ENCODE data around the gene RRP36.

The RRP36 gene

GRCh38 chr6:42974919-42975505 lies 46.4 kb upstream of the RRP36 start:
- Histone ChIP-seq H3K27ac (replicated peaks; ENCODE audit: low read length) (no peak overlapping the region), H3K79me1 (ENCODE audit: low read depth, low read length) (peaks cover 4% of the 10 kb centered on the region), H3K27me3 (ENCODE audit: control insufficient read depth in 3 of 3, insufficient read depth in 3 of 3, low read depth in 1 of 3, low read length in 3 of 3) (no peaks in the 10 kb centered on the region), H3K9ac (ENCODE audit: low read depth, low read length, poor library complexity) (no peak overlapping the region), H3K9me3 (replicated peaks in 1 of 2; ENCODE audit: control insufficient read depth in 2 of 2, insufficient read depth in 1 of 2, low read depth in 1 of 2, low read length in 2 of 2) (peaks cover 0 to 1% of the 10 kb centered on the region in 2 donors), H3K14ac (ENCODE audit: low read length) (no peak overlapping the region), H4K91ac (ENCODE audit: low read depth, low read length, poor library complexity) (no peak overlapping the region), H2AK5ac (ENCODE audit: low read depth, low read length) (no peak overlapping the region), H3K4ac (ENCODE audit: low read length) (no peak overlapping the region), H3K36me3 (replicated peaks in 1 of 2; ENCODE audit: control insufficient read depth in 2 of 2, insufficient read depth in 2 of 2, low read length in 2 of 2) (peaks cover 0 to 10% of the 10 kb centered on the region in 2 donors), H2BK5ac (ENCODE audit: low read length) (no peak overlapping the region), H3K4me2 (ENCODE audit: insufficient read depth, low read length, poor library complexity, severe bottlenecking) (no peak overlapping the region), H2BK120ac (ENCODE audit: low read depth, low read length) (no peak overlapping the region), H2BK15ac (ENCODE audit: low read length) (no peak overlapping the region), H3K4me3 (ENCODE audit: low read length in 2 of 2) (no peak overlapping the region), H2BK12ac (ENCODE audit: low read length) (no peak overlapping the region), H2AFZ (ENCODE audit: low read length) (no peak overlapping the region), H3K4me1 (ENCODE audit: control insufficient read depth in 2 of 2, insufficient read depth in 1 of 2, low read depth in 1 of 2, low read length in 2 of 2) (peaks cover 5 to 6% of the 10 kb centered on the region in 2 donors), H4K8ac (ENCODE audit: low read depth, low read length) (no peak overlapping the region), H3K18ac (ENCODE audit: low read length) (no peak overlapping the region), H3K23ac (ENCODE audit: low read depth, low read length, poor library complexity) (no peak overlapping the region)
- no CpG with 5 or more reads among the region's 5 CpGs for WGBS, 2 donors (ENCODE audit: extremely low coverage in 2 of 2, insufficient read length in 2 of 2, insufficient replicate concordance in 1 of 2)
- no peak for DNase-seq (ENCODE audit: low spot score)

- H4K91ac ChIP-seq (ENCODE audit: low read depth, low read length, poor library complexity), result no peak overlapping the region
- peaks cover 0 to 7% of the 10 kb centered on the region in 2 donors for H3K36me3 ChIP-seq (replicated peaks in 1 of 2; ENCODE audit: control insufficient read depth in 2 of 2, insufficient read depth in 2 of 2, low read length in 2 of 2)
- no peak overlapping the region for H3K27ac ChIP-seq (replicated peaks; ENCODE audit: low read length)
- no peak overlapping the region for H4K8ac ChIP-seq (ENCODE audit: low read depth, low read length)
- H3K14ac ChIP-seq (ENCODE audit: low read length), result peak overlapping the region; percentile 14
- peaks cover 5 to 6% of the 10 kb centered on the region in 2 donors for H3K4me1 ChIP-seq (ENCODE audit: control insufficient read depth in 2 of 2, insufficient read depth in 1 of 2, low read depth in 1 of 2, low read length in 2 of 2)
- no peaks in the 10 kb centered on the region for H3K27me3 ChIP-seq (ENCODE audit: control insufficient read depth in 3 of 3, insufficient read depth in 3 of 3, low read depth in 1 of 3, low read length in 3 of 3)
- DNase-seq (ENCODE audit: low spot score), result no peak
- H2BK15ac ChIP-seq (ENCODE audit: low read length), result no peak overlapping the region
- H2BK12ac ChIP-seq (ENCODE audit: low read length), result no peak overlapping the region
- H2BK120ac ChIP-seq (ENCODE audit: low read depth, low read length), result no peak overlapping the region
- H2BK5ac ChIP-seq (ENCODE audit: low read length), result no peak overlapping the region
- peak overlapping the region; percentile 84 for H3K18ac ChIP-seq (ENCODE audit: low read length)
- peak overlapping the region; percentile 89 for H2AK5ac ChIP-seq (ENCODE audit: low read depth, low read length)
- H3K4ac ChIP-seq (ENCODE audit: low read length), result no peak overlapping the region
- H2AFZ ChIP-seq (ENCODE audit: low read length), result peak overlapping the region; percentile 81
- H3K4me2 ChIP-seq (ENCODE audit: insufficient read depth, low read length, poor library complexity, severe bottlenecking), result peak overlapping the region; percentile 96
- H3K9ac ChIP-seq (ENCODE audit: low read depth, low read length, poor library complexity), result peak overlapping the region; percentile 89
- peaks cover 0 to 1% of the 10 kb centered on the region in 2 donors for H3K9me3 ChIP-seq (replicated peaks in 1 of 2; ENCODE audit: control insufficient read depth in 2 of 2, insufficient read depth in 1 of 2, low read depth in 1 of 2, low read length in 2 of 2)
- no CpG with 5 or more reads among the region's 28 CpGs for WGBS, 2 donors (ENCODE audit: extremely low coverage in 2 of 2, insufficient read length in 2 of 2, insufficient replicate concordance in 1 of 2)
- H3K23ac ChIP-seq (ENCODE audit: low read depth, low read length, poor library complexity), result peak overlapping the region; percentile 92
- peaks cover 4% of the 10 kb centered on the region for H3K79me1 ChIP-seq (ENCODE audit: low read depth, low read length)
- H3K4me3 ChIP-seq (ENCODE audit: low read length in 2 of 2), result peak overlapping the region; percentile 59 to 88
Measured at GRCh38 chr6:42978487-42978838, 43.0 kb upstream of the RRP36 start.

GRCh38 chr6:42978839-42979522 lies 42.4 kb upstream of the RRP36 start, which contains the start of gene PEX6:
PEX6 (minus strand) TSS chr6:42979181; CDS start chr6:42979150, 31 bp downstream.
- H3K4me3 ChIP-seq (ENCODE audit: low read length in 2 of 2), result peak within 1 kb of the TSS; percentile 59 to 88
- DNase-seq (ENCODE audit: low spot score), result peak; percentile 76

GRCh38 chr6:42979523-42980177 lies 41.8 kb upstream of the RRP36 start:
- Histone ChIP-seq H3K18ac (ENCODE audit: low read length) (no peak overlapping the region), H3K14ac (ENCODE audit: low read length) (no peak overlapping the region), H3K4me2 (ENCODE audit: insufficient read depth, low read length, poor library complexity, severe bottlenecking) (peak overlapping the region; percentile 96), H3K9me3 (replicated peaks in 1 of 2; ENCODE audit: control insufficient read depth in 2 of 2, insufficient read depth in 1 of 2, low read depth in 1 of 2, low read length in 2 of 2) (peaks cover 0 to under 1% of the 10 kb centered on the region in 2 donors), H3K4ac (ENCODE audit: low read length) (no peak overlapping the region), H2BK5ac (ENCODE audit: low read length) (no peak overlapping the region), H2AFZ (ENCODE audit: low read length) (peak overlapping the region; percentile 81), H3K27me3 (ENCODE audit: control insufficient read depth in 3 of 3, insufficient read depth in 3 of 3, low read depth in 1 of 3, low read length in 3 of 3) (no peaks in the 10 kb centered on the region), H3K4me1 (ENCODE audit: control insufficient read depth in 2 of 2, insufficient read depth in 1 of 2, low read depth in 1 of 2, low read length in 2 of 2) (peaks cover 5 to 8% of the 10 kb centered on the region in 2 donors), H4K8ac (ENCODE audit: low read depth, low read length) (no peak overlapping the region), H3K4me3 (ENCODE audit: low read length in 2 of 2) (peak overlapping the region; percentile 59 to 88), H2BK15ac (ENCODE audit: low read length) (no peak overlapping the region), H3K9ac (ENCODE audit: low read depth, low read length, poor library complexity) (no peak overlapping the region), H3K36me3 (replicated peaks in 1 of 2; ENCODE audit: control insufficient read depth in 2 of 2, insufficient read depth in 2 of 2, low read length in 2 of 2) (no peaks in the 10 kb centered on the region), H3K27ac (replicated peaks; ENCODE audit: low read length) (no peak overlapping the region), H2BK120ac (ENCODE audit: low read depth, low read length) (no peak overlapping the region), H2BK12ac (ENCODE audit: low read length) (no peak overlapping the region), H2AK5ac (ENCODE audit: low read depth, low read length) (no peak overlapping the region), H4K91ac (ENCODE audit: low read depth, low read length, poor library complexity) (no peak overlapping the region), H3K79me1 (ENCODE audit: low read depth, low read length) (peaks cover 2% of the 10 kb centered on the region), H3K23ac (ENCODE audit: low read depth, low read length, poor library complexity) (no peak overlapping the region)
- WGBS, 2 donors (ENCODE audit: extremely low coverage in 2 of 2, insufficient read length in 2 of 2, insufficient replicate concordance in 1 of 2), result no CpG with 5 or more reads among the region's 9 CpGs
- no peak for DNase-seq (ENCODE audit: low spot score)

More at GRCh38 chr6:42978839-42979522, 42.4 kb upstream of the RRP36 start, which contains the start of gene PEX6:
- Histone ChIP-seq H4K91ac (ENCODE audit: low read depth, low read length, poor library complexity) (no peak within 1 kb of the TSS), H3K79me1 (ENCODE audit: low read depth, low read length) (peaks cover 2% of the 10 kb centered on the region), H2AK5ac (ENCODE audit: low read depth, low read length) (peak within 1 kb of the TSS; percentile 89), H3K14ac (ENCODE audit: low read length) (peak within 1 kb of the TSS; percentile 14), H3K36me3 (replicated peaks in 1 of 2; ENCODE audit: control insufficient read depth in 2 of 2, insufficient read depth in 2 of 2, low read length in 2 of 2) (peaks cover 0 to 1% of the 10 kb centered on the region in 2 donors), H2BK15ac (ENCODE audit: low read length) (no peak within 1 kb of the TSS), H3K18ac (ENCODE audit: low read length) (peak within 1 kb of the TSS; percentile 84), H3K27me3 (ENCODE audit: control insufficient read depth in 3 of 3, insufficient read depth in 3 of 3, low read depth in 1 of 3, low read length in 3 of 3) (no peaks in the 10 kb centered on the region), H2AFZ (ENCODE audit: low read length) (peak within 1 kb of the TSS; percentile 81), H2BK5ac (ENCODE audit: low read length) (no peak within 1 kb of the TSS), H3K4me1 (ENCODE audit: control insufficient read depth in 2 of 2, insufficient read depth in 1 of 2, low read depth in 1 of 2, low read length in 2 of 2) (peaks cover 5 to 8% of the 10 kb centered on the region in 2 donors), H4K8ac (ENCODE audit: low read depth, low read length) (no peak within 1 kb of the TSS), H3K23ac (ENCODE audit: low read depth, low read length, poor library complexity) (peak within 1 kb of the TSS; percentile 92), H2BK120ac (ENCODE audit: low read depth, low read length) (no peak within 1 kb of the TSS), H3K27ac (replicated peaks; ENCODE audit: low read length) (no peak within 1 kb of the TSS), H3K4ac (ENCODE audit: low read length) (no peak within 1 kb of the TSS), H3K4me2 (ENCODE audit: insufficient read depth, low read length, poor library complexity, severe bottlenecking) (peak within 1 kb of the TSS; percentile 96), H2BK12ac (ENCODE audit: low read length) (no peak within 1 kb of the TSS), H3K9me3 (replicated peaks in 1 of 2; ENCODE audit: control insufficient read depth in 2 of 2, insufficient read depth in 1 of 2, low read depth in 1 of 2, low read length in 2 of 2) (peaks cover 0 to 1% of the 10 kb centered on the region in 2 donors), H3K9ac (ENCODE audit: low read depth, low read length, poor library complexity) (peak within 1 kb of the TSS; percentile 89)
- WGBS, 2 donors (ENCODE audit: extremely low coverage in 2 of 2, insufficient read length in 2 of 2, insufficient replicate concordance in 1 of 2), result no CpG with 5 or more reads among the region's 59 CpGs
